HEK293 (cell line): Measurements from ENCODE around the gene RINL.

ENCODE experiments used
- GLI4 ChIP-seq: fragments of 450-650 bp; formaldehyde crosslinking; IDR thresholded peaks from 2 replicates; pipeline ENCODE4 v1.5.1; 2016; ENCODE audit warnings: missing biosample characterization, missing genetic modification characterization
- IKZF3 ChIP-seq: fragments of 450-650 bp; IDR thresholded peaks from 2 replicates; pipeline ENCODE4 v1.5.0; 2018; ENCODE audit warnings: missing biosample characterization, mild to moderate bottlenecking, missing genetic modification characterization, moderate library complexity
- KLF16 ChIP-seq: fragments of 450-650 bp; formaldehyde crosslinking; IDR thresholded peaks from 2 replicates; pipeline ENCODE4 v1.5.1; 2017; ENCODE audit warnings: missing biosample characterization, missing genetic modification characterization
- OSR2 ChIP-seq: fragments of 450-650 bp; formaldehyde crosslinking; IDR thresholded peaks from 2 replicates; pipeline ENCODE4 v1.5.1; 2016; ENCODE audit warnings: missing biosample characterization, missing genetic modification characterization
- OVOL3 ChIP-seq: fragments of 450-650 bp; formaldehyde crosslinking; IDR thresholded peaks from 2 replicates; pipeline ENCODE4 v1.5.1; 2016; ENCODE audit warnings: missing biosample characterization, missing genetic modification characterization
- YY1 ChIP-seq: fragments of 450-650 bp; formaldehyde crosslinking; IDR thresholded peaks from 2 replicates; pipeline ENCODE4 v1.5.1; 2018; ENCODE audit warnings: missing biosample characterization, missing genetic modification characterization
- YY2 ChIP-seq: fragments of 450-650 bp; formaldehyde crosslinking; IDR thresholded peaks from 2 replicates; pipeline ENCODE4 v1.5.1; 2016; ENCODE audit warnings: missing biosample characterization, missing genetic modification characterization
- ZBTB17 ChIP-seq: fragments of 450-650 bp; formaldehyde crosslinking; IDR thresholded peaks from 2 replicates; pipeline ENCODE4 v1.5.1; 2016; ENCODE audit warnings: missing biosample characterization, missing genetic modification characterization
- ZEB2 ChIP-seq: fragments of 450-650 bp; formaldehyde crosslinking; IDR thresholded peaks from 2 replicates; pipeline ENCODE4 v1.5.1; 2016; ENCODE audit warnings: missing biosample characterization, missing genetic modification characterization
- ZFP3 ChIP-seq: fragments of 450-650 bp; formaldehyde crosslinking; IDR thresholded peaks from 2 replicates; pipeline ENCODE4 v1.5.1; 2016; ENCODE audit warnings: low read depth, missing biosample characterization, missing genetic modification characterization
- ZNF10 ChIP-seq: fragments of 450-650 bp; formaldehyde crosslinking; IDR thresholded peaks from 2 replicates; pipeline ENCODE4 v1.5.1; 2017; ENCODE audit warnings: missing biosample characterization, missing genetic modification characterization
- ZNF114 ChIP-seq: fragments of 450-650 bp; formaldehyde crosslinking; IDR thresholded peaks from 2 replicates; pipeline ENCODE4 v1.5.0; 2017; ENCODE audit warnings: missing biosample characterization, missing genetic modification characterization
- ZNF133 ChIP-seq: fragments of 450-650 bp; formaldehyde crosslinking; IDR thresholded peaks from 2 replicates; pipeline ENCODE4 v1.5.1; 2016; ENCODE audit warnings: missing biosample characterization, missing genetic modification characterization
- ZNF146 ChIP-seq: fragments of 450-650 bp; formaldehyde crosslinking; IDR thresholded peaks from 2 replicates; pipeline ENCODE4 v1.5.1; 2016; ENCODE audit warnings: missing biosample characterization, missing genetic modification characterization
- ZNF174 ChIP-seq: fragments of 450-650 bp; formaldehyde crosslinking; IDR thresholded peaks from 2 replicates; pipeline ENCODE4 v1.5.0; 2017; ENCODE audit warnings: missing biosample characterization, mild to moderate bottlenecking, missing genetic modification characterization
- ZNF175 ChIP-seq: fragments of 450-650 bp; formaldehyde crosslinking; IDR thresholded peaks from 2 replicates; pipeline ENCODE4 v1.5.1; 2016; ENCODE audit warnings: missing biosample characterization, missing genetic modification characterization
- ZNF18 ChIP-seq: fragments of 450-650 bp; formaldehyde crosslinking; IDR thresholded peaks from 2 replicates; pipeline ENCODE4 v1.5.1; 2016; ENCODE audit warnings: missing biosample characterization, missing genetic modification characterization
- ZNF2 ChIP-seq: fragments of 450-650 bp; formaldehyde crosslinking; IDR thresholded peaks from 2 replicates; pipeline ENCODE4 v1.5.1; 2016; ENCODE audit warnings: missing biosample characterization, missing genetic modification characterization
- ZNF214 ChIP-seq: fragments of 450-650 bp; formaldehyde crosslinking; IDR thresholded peaks from 2 replicates; pipeline ENCODE4 v1.5.1; 2017; ENCODE audit warnings: missing biosample characterization, mild to moderate bottlenecking, missing genetic modification characterization, borderline replicate concordance
- ZNF23 ChIP-seq: fragments of 450-650 bp; formaldehyde crosslinking; IDR thresholded peaks from 2 replicates; pipeline ENCODE4 v1.5.1; 2016; ENCODE audit warnings: missing biosample characterization, missing genetic modification characterization, borderline replicate concordance
- ZNF350 ChIP-seq: fragments of 450-650 bp; formaldehyde crosslinking; IDR thresholded peaks from 2 replicates; pipeline ENCODE4 v1.5.0; 2017; ENCODE audit warnings: missing biosample characterization, mild to moderate bottlenecking, missing genetic modification characterization
- ZNF416 ChIP-seq: fragments of 450-650 bp; formaldehyde crosslinking; IDR thresholded peaks from 2 replicates; pipeline ENCODE4 v1.5.1; 2016; ENCODE audit warnings: missing biosample characterization, missing genetic modification characterization
- ZNF449 ChIP-seq: fragments of 450-650 bp; formaldehyde crosslinking; IDR thresholded peaks from 2 replicates; pipeline ENCODE4 v1.5.1; 2017; ENCODE audit warnings: missing biosample characterization, mild to moderate bottlenecking, missing genetic modification characterization, moderate library complexity
- ZNF514 ChIP-seq: fragments of 450-650 bp; formaldehyde crosslinking; IDR thresholded peaks from 2 replicates; pipeline ENCODE4 v1.5.1; 2016; ENCODE audit warnings: missing biosample characterization, missing genetic modification characterization
- ZNF571 ChIP-seq: fragments of 450-650 bp; formaldehyde crosslinking; IDR thresholded peaks from 2 replicates; pipeline ENCODE4 v1.5.0; 2017; ENCODE audit warnings: missing biosample characterization, missing genetic modification characterization
- ZNF654 ChIP-seq: fragments of 450-650 bp; formaldehyde crosslinking; IDR thresholded peaks from 2 replicates; pipeline ENCODE4 v1.5.1; 2016; ENCODE audit warnings: low read depth, missing biosample characterization, missing genetic modification characterization
- ZNF701 ChIP-seq: fragments of 450-650 bp; formaldehyde crosslinking; IDR thresholded peaks from 2 replicates; pipeline ENCODE4 v1.5.1; 2016; ENCODE audit warnings: missing biosample characterization, missing genetic modification characterization
- ZNF843 ChIP-seq: fragments of 450-650 bp; formaldehyde crosslinking; IDR thresholded peaks from 2 replicates; pipeline ENCODE4 v1.5.1; 2016; ENCODE audit warnings: missing biosample characterization, missing genetic modification characterization
- ZSCAN30 ChIP-seq: fragments of 450-650 bp; IDR thresholded peaks from 2 replicates; pipeline ENCODE4 v1.5.1; 2018; ENCODE audit warnings: missing biosample characterization, mild to moderate bottlenecking, missing genetic modification characterization, moderate library complexity
- TF ChIP-seq, protein P1 (sequence below): fragments of 450-650 bp; formaldehyde crosslinking; IDR thresholded peaks from 2 replicates; pipeline ENCODE4 v1.5.1; 2016; ENCODE audit warnings: missing biosample characterization, missing genetic modification characterization
- TF ChIP-seq, protein P2 (sequence below): fragments of 450-650 bp; formaldehyde crosslinking; IDR thresholded peaks from 2 replicates; pipeline ENCODE4 v1.5.1; 2017; ENCODE audit warnings: missing biosample characterization, missing genetic modification characterization
- TF ChIP-seq, protein P3 (sequence below): IDR thresholded peaks from 2 replicates; pipeline ENCODE4 v1.6.1; 2011; ENCODE audit warnings: mild to moderate bottlenecking, low read depth, low read length, borderline replicate concordance

RINL gene

DNA sequence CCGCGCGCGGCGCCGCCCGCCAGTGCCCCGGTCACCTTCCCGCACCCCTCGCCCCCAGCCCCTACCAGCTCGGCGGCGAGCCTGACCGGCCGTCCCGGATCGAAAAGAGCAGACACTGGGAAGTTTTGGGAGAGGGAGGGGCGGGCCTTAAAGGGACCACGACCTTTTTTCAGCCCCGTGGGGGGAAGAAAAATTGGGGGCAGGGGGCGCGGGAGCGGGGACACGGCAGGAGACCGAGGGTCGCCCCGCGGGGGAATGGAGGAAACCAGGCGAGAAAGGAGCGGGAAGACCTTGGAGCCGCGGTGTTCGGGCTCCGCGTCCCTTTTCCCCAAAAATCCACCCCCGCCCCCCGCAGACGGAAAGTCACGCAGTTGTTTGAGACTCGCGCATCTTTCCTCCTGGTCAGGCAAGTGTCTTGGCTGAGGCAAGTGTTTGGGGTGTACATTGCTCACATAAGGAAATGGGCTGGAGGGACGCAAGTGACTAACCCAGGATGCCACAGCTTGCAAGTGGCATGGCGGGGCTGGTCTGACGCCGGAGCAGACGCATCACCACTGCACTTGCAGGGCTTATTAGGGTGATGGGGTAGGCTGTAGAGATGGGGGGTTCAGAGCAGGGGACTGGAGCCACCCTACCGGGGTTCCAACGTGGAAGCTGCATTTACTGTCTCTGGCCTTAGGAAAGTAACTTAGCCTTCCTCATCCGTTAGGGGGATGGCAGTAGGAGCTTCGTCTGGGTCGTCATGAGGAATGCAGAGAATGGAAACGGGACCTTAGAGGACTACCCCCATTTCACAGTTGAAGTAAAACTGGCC, 25.6 kb downstream of the RINL start (continued):
- no peak for TF ChIP-seq ZNF571 (tag by site-specific recombination)
- no peak for TF ChIP-seq OVOL3 (tag by site-specific recombination)
- no peak for TF ChIP-seq YY1 (tag by site-specific recombination)
- TF ChIP-seq YY2 (tag by site-specific recombination) = no peak
- no peak for TF ChIP-seq ZNF416
- TF ChIP-seq ZEB2 = peak; percentile 11; the same call in 1 of the 2 replicates
- TF ChIP-seq, protein P1, sequence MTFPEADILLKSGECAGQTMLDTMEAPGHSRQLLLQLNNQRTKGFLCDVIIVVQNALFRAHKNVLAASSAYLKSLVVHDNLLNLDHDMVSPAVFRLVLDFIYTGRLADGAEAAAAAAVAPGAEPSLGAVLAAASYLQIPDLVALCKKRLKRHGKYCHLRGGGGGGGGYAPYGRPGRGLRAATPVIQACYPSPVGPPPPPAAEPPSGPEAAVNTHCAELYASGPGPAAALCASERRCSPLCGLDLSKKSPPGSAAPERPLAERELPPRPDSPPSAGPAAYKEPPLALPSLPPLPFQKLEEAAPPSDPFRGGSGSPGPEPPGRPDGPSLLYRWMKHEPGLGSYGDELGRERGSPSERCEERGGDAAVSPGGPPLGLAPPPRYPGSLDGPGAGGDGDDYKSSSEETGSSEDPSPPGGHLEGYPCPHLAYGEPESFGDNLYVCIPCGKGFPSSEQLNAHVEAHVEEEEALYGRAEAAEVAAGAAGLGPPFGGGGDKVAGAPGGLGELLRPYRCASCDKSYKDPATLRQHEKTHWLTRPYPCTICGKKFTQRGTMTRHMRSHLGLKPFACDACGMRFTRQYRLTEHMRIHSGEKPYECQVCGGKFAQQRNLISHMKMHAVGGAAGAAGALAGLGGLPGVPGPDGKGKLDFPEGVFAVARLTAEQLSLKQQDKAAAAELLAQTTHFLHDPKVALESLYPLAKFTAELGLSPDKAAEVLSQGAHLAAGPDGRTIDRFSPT (tag by site-specific recombination) = no peak; the same call in 1 of the 2 replicates
- no peak for TF ChIP-seq ZNF2 (tag by site-specific recombination)
- no peak for TF ChIP-seq ZFP3
- no peak for TF ChIP-seq ZNF175 (tag by site-specific recombination)
- no peak; the same call in 1 of the 2 replicates for TF ChIP-seq ZNF654 (tag by site-specific recombination)
- no peak for TF ChIP-seq ZNF133 (tag by site-specific recombination)
- no peak for TF ChIP-seq ZNF843
- TF ChIP-seq, protein P2, sequence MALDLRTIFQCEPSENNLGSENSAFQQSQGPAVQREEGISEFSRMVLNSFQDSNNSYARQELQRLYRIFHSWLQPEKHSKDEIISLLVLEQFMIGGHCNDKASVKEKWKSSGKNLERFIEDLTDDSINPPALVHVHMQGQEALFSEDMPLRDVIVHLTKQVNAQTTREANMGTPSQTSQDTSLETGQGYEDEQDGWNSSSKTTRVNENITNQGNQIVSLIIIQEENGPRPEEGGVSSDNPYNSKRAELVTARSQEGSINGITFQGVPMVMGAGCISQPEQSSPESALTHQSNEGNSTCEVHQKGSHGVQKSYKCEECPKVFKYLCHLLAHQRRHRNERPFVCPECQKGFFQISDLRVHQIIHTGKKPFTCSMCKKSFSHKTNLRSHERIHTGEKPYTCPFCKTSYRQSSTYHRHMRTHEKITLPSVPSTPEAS = no peak
- 0 out of 2 replicates have a peak, but pooled peaks have one; percentile 47 for TF ChIP-seq ZBTB17 (tag by site-specific recombination)
- TF ChIP-seq ZNF514 (tag by site-specific recombination) = no peak
- no peak for TF ChIP-seq ZNF350 (tag by site-specific recombination)
- no peak for TF ChIP-seq OSR2 (tag by site-specific recombination)
- TF ChIP-seq ZNF214 = no peak
- TF ChIP-seq ZNF10 (tag by site-specific recombination) = no peak
- TF ChIP-seq ZSCAN30 = no peak
- TF ChIP-seq ZNF146 (tag by site-specific recombination) = no peak
- TF ChIP-seq GLI4 (tag by site-specific recombination) = no peak
- TF ChIP-seq ZNF114 (tag by site-specific recombination) = no peak
- peak; percentile 72; the same call in 1 of the 2 replicates for TF ChIP-seq ZNF449 (tag by site-specific recombination)
- TF ChIP-seq ZNF701 (tag by site-specific recombination) = no peak
- no peak for TF ChIP-seq ZNF23 (tag by site-specific recombination)
- TF ChIP-seq ZNF18 (tag by site-specific recombination) = no peak
- peak; percentile 56; the same call in 1 of the 2 replicates for TF ChIP-seq KLF16 (tag by site-specific recombination)
- TF ChIP-seq ZNF174 (tag by site-specific recombination) = no peak
- 0 out of 2 replicates have a peak, but pooled peaks have one; percentile 35 for TF ChIP-seq IKZF3 (tag by site-specific recombination)
- TF ChIP-seq, protein P3, sequence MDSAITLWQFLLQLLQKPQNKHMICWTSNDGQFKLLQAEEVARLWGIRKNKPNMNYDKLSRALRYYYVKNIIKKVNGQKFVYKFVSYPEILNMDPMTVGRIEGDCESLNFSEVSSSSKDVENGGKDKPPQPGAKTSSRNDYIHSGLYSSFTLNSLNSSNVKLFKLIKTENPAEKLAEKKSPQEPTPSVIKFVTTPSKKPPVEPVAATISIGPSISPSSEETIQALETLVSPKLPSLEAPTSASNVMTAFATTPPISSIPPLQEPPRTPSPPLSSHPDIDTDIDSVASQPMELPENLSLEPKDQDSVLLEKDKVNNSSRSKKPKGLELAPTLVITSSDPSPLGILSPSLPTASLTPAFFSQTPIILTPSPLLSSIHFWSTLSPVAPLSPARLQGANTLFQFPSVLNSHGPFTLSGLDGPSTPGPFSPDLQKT = no peak
